Measurements from ENCODE around the gene SPAG4.

SPAG4 gene

DNA sequence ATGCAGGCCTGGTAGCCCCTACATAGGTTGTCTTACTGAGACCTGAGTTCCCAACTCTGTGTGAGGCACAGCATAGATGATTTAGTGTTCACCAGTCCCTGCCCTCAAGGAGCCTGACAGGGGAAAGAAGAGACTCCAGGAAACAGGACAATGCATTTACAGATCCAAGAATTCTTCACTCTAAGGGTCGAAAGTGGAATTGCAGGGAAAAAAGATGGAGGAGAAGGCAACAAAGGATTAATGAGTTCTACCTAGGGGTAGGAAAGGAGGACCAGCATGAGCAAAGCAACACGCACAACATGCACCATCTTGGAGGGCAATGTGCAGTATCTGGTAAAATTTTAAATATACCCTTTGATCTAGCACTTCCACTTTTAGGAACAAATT, 5.9 kb downstream of the SPAG4 start:
- DNase-seq (ENCODE audit: low read depth in 2 of 2), result no peak

DNA sequence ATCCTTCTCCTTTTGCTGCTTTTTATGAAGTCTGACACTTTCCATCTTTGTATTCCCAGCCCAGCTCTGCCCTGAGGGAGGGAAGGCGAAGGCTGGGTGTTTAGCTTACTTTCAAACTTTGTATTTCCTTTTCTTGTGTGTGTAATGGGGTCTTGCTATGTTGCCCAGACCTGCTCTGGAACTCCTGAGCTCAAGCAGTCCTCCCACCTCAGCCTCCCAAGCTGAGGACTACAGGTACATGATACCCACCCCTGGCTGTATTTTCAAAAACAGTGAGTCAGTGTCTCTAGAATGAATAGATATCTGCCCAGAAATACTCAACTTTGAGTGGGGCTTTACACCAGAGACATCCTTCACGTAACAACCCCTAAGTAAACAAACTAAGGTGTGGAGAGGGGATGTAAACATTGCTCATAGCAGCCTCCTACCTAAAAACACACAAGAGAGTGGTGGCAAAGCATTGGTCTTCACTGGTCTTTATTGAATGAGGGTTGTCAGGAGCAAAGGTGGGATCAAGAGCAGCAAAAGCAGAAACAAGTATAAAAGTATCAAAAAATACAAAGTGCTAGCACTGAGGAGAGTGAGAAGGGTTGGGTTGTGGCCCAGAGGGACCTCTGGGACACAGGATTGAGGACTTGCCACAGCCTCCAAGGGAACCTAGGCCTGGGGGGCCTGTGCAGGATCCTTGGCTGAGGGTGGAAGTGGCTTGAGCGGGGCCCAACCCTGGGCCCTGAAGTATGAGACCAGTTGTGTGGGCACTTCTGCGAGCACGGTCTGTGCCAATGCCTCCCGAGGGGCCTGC, 10.2 kb downstream of the SPAG4 start:
- DNase-seq (ENCODE audit: low read depth in 2 of 2), result no peak

DNA sequence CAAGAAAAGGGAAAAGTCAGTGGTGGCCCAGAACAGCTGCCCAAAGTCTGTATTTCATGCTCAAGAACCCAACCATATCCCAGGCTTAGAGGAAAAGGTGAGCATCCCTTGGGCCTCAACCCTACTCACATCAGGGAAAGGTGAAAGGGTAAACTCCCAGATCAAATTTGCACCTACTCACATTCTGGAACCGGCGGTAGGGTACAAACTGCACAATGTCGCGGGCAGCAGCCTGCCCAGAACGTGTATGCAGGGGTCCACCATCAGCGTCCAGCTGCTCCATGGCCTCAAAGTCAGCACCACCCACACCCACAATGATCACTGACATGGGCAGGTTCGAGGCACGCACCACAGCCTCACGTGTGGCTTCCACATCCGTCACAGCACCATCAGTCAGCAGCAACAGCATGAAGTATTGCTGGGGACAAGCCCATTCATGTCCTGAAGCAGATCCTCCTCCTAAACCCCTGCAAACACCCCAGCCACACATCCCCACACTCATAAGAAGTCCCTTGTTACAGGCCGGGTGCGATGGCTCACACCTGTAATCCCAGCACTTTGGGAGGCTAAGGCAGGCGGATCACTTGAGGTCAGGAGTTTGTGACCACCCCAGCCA, 10.9 kb downstream of the SPAG4 start:
- DNase-seq (ENCODE audit: low read depth in 2 of 2), result no peak

DNA sequence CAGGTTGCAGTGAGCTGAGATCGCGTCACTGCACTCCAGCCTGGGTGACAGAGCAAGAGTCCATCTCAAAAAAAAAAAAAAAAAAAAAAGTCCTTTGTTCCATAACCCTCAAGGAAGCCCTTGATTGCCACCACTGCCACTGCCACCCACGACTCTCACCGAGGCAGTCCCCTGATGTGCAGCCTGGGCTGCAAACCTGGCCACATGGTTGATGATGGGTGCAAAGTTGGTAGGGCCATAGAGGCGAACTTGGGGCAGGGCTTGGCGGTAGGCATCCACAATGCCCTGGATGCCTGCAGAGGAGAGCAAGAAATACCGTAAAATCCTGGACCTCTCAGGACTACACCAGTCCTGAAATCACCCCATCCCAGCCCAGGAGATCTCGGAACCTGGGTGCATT, 11.5 kb downstream of the SPAG4 start:
- DNase-seq (ENCODE audit: low read depth in 2 of 2), result no peak

DNA sequence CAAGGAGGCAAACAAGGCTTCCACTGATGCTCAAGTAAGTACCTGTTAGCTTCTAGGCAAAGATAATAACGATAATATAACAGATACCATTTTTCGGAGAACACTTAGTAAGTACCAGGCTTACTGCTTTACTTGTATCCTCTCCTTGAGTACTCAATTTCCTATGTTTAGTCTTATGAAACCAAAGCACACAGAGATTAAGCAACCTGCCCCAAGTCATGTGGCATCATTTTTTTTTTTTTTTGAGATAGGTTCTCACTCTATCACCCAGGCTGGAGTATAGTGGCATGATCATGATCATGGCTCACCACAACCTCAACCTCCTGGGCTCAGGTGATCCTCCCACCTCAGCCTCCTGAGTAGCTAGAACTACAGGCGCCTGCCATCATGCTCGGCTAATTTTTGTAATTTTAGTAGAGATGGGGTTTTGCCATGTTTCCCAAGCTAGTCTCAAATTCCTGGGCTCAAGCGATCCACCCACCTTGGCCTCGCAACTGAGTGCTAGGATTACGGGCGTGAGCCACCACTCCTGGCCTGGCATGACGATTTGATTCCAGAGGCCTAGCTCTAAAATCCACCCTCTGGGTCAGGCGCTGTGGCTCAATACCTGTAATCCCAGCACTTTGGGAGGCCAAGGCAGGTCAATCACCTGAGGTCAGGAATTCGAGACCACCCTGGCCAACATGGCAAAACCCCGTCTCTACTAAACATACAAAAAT, 14.0 kb downstream of the SPAG4 start:
- no peak for DNase-seq (ENCODE audit: low read depth in 2 of 2)

DNA sequence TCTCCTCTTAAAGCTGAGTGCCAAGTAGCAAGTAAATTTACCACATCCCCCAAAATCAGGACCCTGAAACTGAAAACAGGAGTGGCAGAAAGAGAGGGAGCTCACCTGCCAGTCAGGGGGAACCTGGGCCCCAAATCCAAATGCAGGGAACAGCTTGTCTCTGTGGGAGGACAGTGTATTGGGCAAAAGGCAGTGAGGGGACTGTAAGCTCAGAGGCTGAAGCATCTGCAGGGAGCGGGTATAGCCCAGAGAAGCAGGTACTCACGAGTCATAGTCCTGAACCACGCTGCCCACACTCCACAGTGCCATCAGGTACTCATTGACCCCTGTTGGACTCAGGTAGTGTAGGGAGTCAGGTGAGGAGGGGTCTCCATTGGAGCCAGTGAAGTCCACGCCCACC, 15.0 kb downstream of the SPAG4 start:
- DNase-seq (ENCODE audit: low read depth in 2 of 2), result no peak

DNA sequence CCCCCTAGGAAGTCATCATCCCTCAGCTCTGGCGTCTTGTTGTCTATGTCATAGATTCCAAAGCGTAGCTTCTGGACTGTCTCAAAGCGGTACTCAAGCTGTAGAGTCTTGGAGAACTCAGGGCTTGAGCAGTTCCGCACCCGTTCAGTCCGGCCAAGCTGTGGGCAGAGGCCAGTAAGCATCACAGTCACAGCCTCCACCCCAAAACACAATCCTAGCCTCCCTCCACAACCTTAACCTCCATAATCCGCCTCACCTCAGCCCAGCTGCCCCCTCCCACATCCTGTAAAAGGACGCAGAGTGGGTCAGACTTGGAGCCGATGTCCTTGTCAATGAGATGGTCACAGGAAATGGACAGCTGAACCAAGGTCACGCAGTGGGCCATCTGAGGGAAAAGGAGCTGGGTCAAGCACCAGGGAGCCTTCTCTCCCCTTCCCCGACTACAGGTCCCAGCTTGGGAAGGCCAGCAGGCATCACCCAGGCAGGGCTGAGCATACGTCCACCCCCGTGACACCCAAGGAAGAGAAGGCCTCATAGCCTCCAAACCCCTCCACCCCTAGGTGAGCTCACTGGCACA, 17.0 kb downstream of the SPAG4 start:
- DNase-seq (ENCODE audit: low read depth in 2 of 2), result no peak

DNA sequence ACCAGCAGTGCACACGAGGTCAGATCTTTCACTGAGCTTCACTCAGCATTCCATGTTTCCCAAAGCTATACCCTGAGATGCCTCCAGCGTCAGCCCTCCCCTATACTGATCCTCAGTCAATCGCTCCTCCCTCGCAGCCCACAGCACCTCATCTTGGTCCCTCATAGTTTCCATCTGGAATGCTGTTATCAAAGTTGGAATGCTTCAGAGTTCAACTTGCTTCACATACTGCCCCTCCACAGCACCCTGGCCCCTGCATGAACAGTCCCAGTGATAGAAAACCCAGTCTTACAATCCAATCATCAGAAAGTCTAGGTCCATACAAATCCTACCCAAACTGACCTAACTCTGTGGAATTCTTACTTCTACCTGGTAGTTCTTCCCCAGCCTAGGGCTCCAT, 20.0 kb downstream of the SPAG4 start:
- DNase-seq (ENCODE audit: low read depth in 2 of 2), result no peak

DNA sequence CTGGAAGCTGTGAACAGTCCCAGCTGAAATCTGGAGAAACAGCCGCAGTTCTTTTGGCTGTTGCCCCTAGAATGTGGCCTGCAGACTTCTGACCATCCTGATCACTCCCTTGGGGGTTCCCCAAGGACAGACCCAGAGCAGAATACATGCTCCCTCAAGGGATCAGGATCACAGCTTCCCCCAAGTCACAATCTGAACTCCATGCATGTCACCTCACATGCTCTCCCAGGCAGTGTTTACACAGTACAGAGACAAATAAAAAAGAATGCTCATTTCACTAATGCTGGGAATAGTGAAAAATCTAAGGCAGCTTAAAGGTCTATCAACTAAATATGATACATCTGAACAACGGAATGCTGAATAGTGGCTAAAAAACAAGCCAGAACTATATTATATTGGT, 20.5 kb downstream of the SPAG4 start:
- DNase-seq (ENCODE audit: low read depth in 2 of 2), result no peak

DNA sequence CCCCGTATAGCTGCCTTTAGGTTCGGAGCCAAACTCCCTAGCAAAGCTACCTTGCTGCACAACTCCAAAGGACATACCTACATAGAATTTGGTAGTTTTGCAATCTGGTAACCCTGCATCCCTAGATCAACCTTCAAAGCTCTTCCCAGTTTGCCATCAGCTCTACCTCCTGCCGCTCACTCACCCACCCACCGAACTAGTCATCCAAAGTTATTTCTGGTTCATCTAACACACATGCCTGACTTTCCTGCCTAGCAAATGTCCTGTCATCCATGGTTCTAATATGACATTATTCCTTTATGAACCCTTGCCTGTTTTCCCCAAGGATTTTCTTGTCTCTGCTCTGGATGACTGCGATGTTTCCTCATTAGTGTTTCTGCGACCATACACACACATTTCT, 21.6 kb downstream of the SPAG4 start:
- no peak for DNase-seq (ENCODE audit: low read depth in 2 of 2)

DNA sequence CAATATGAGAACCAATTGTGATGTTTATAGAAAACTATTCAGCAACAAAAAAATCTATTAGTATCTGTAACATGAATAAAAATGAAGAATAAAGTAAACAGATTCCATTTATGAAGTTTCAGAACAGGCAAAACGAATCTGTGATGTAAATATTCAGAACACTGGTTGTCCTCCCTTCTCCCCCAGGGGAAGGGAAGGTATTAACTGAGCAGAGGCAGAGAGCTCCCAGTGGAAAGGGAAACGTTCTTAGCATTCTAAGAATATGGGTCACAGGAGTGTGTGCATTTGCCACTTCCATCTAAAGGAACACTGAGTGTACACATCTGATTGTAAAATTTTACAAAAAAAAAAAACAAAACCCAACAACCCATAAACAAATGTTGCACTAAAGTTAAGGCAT, 23.1 kb downstream of the SPAG4 start:
- DNase-seq (ENCODE audit: low read depth in 2 of 2), result no peak

DNA sequence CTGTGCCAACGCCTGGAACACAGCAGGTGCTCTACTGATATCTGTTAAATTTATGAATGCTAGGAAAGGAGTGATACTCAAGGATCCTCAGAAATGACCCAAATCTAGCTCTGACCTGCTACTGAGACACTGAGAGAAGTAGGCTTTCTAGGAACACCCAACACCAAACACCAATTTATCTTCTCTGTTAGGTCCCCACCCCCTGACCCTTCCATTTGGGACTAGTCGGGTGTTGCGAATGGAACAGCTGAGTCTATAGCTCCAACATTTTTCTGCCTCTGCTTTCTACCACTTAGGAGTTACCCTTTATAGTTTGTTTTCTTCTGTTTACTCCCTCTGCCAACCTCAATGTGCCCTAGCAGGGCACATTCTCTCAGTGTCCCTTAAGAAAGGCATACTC, 25.1 kb downstream of the SPAG4 start:
- no peak for DNase-seq (ENCODE audit: low read depth in 2 of 2)

DNA sequence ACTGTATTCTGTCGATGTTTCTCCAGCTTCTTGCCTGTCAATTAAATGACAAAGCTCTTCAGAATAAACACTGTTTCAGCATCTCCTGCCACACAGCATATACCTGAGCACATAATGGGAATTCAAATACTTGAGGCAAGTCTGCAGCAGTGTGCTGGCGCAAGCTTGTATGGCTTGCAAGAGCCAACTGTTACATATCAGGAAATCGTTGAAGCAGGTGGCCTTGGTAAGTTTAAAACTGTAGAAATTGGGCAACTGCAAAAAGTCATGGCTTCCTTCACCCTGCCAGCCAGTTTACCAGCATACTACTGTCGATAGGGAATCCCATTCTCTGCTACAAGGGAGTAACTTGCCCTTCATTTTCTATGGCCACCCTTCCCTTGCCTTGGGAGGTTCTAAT, 26.1 kb downstream of the SPAG4 start:
- DNase-seq (ENCODE audit: low read depth in 2 of 2), result no peak

DNA sequence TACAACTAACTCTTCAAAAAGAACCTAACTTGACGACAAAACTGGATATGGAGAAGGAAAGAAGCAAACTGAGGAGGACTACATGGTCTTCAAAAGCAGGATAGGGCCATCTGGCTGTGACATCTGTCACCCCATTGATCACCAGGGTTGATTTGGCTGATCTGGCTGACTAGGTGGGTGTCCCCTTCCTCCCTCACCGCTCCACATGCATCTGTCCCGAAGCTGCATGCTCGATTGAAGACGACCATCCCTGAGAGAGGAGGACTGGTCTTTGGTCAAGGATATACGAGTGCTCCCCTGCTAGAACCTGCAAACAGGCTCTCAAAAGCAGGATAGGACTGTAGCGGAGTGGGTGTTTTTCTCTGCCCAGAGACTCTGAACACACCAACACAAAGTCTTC, 27.4 kb downstream of the SPAG4 start:
- no peak for DNase-seq (ENCODE audit: low read depth in 2 of 2)

DNA sequence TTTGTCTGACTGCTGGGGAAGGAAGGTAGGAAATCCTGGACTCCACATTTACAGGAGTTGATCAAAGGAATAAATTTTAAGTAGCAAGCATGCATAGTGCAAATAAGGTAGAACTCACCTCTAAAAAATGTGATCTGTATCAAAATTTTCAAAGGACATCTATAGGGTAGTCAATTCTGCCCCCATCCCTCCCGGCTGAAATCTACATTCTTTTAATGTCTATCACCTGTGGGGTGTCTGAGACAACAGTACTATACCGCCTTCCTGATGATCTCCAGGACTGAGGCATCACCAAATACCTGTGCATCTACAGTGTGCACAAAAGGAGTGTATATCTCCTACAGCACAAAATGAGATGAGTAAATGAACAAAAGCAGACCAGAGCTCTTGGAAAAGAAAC, 29.2 kb downstream of the SPAG4 start:
- no peak for DNase-seq (ENCODE audit: low read depth in 2 of 2)

DNA sequence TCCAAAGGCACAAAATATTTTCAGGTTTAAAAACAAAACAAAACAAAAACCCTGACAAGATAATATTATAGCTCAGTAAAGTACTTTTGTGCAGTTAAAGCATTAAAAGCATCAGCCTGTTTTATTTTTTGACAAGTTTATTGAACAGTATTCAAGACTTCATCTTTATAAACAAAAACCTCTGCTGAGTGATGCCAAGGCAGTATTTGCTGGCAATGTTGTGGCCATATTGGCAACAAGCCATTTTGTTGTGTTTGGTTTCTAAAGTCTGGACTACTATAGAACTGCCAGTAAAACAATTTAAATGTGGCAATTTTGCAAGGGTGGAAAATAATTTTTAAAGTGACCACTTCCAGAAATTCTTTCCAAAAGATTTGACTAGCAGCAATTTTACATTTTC, 33.2 kb downstream of the SPAG4 start:
- no peak for DNase-seq (ENCODE audit: low read depth in 2 of 2)

DNA sequence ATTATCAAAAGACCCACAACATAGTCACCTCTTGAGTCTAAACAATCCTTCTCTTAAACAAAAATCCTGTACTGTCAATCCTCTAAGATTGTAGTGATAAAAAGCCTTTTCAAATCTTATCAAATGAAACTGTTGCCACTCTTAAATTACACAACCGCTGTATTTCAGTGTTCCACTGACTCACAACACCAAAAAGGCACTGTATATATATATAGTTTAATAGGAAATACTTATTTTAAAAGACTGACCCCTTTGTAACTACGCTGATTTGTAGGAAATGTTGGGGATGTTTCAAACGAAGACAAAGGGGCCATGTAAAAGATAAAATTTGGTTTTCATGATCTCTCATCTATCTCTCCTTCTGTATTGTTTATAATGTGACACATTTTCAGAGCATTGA, 35.0 kb downstream of the SPAG4 start:
- DNase-seq (ENCODE audit: low read depth in 2 of 2), result no peak

DNA sequence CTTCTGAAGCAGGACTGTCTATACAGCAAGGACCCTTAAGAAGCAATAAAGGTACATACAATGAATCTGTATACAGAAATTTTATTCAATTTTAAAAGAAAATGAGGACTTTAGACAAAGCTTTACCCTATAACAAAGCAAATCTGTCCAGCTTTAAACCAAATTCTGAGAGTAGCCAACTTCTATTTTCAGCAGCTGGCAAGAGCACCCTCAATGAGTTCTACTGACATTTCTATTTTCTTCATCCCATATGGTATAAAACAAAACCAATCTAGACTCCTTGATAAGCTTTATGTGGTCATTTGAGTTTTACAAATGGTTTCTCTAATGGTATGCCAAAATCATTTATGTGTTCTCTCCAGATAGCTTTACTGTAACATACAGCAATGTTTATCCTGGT, 36.3 kb downstream of the SPAG4 start:
- DNase-seq (ENCODE audit: low read depth in 2 of 2), result no peak

DNA sequence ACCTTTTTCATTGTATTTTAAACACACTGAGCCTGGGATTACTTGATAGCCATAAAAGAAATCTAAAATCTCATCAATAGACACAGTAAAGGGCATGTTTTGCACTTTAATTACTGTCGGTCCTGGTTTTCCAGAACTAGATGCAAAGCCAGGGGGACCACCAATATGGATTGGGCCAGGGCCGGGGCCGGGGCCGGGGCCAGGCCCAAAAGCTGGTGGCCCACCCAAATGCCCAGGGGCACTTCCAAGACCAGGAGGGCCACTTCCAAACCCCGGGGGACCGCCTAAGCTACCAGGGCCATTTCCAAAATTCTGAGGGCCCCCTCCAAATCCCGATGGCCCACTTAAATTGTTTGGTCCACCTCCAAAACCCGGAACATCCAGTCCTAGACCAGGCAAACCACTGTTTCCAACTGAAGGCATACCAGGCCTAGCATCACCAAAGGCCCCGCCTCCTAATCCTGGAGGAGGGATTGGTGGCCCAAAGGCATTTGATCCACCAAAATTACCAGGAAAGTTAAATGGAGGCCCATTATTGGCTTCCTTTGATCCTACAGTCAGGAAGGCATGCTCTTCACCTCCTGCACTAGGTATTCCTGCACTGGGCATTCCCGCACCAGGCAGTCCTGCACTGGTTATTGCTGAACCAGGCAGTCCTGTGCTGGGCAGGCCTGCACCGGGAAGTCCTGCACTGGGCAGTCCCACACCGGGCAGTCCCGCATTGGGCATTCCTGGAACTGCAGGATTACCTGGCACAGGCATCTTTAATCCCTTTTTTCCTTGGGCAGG, 37.2 kb downstream of the SPAG4 start:
- DNase-seq (ENCODE audit: low read depth in 2 of 2), result no peak

DNA sequence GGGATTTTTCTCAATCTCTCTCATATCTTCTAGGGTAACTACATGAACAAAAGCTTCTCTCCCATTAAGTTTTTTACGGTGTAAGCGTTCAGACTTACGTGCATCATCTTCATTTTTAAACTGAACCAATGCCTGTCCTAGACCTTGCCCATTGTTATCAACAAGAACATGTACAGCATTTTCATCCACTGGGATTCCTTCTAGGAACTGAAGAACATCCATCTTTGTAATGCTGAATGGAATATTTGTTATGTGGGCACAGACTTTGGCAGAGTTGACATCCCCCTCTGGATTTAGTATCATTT, 37.8 kb downstream of the SPAG4 start:
- DNase-seq (ENCODE audit: low read depth in 2 of 2), result no peak

DNA sequence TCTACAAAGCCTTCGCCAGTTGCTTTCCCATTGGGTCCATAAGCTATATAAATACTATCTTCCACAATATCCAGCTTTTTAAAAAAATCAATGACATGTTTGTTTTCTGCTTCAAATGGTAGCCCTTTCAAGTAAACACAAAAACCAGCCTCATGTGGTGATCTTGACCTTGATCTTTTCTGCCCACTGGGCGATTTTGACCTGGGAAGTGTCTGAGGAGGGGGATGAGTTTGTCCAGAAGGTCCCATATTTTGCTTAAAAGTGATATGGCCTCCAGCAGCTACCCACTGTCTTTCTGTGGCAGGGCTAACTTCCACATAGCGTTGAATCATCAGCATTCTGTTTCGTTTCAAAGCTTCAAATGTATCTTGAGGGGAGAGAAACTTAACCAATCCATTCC, 38.3 kb downstream of the SPAG4 start:
- no peak for DNase-seq (ENCODE audit: low read depth in 2 of 2)

DNA sequence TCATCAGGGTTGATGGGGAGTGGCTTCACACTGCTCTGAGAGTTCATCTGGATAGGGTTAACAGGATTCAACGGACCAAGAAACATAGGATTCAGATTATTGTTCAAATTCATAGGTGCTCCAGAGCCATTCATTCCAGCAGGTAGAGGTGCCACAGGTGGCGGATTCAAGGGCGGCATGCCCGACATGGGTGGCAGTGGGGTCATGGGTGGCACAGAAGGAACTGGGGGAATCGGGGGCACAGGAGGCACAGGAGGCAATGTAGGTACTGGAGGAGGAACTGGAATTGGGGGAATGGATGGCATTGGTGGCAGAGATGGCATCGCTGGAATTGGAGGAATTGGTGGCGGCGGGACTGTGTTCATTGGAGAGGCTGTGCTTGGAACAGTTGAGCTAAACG, 38.8 kb downstream of the SPAG4 start:
- DNase-seq (ENCODE audit: low read depth in 2 of 2), result no peak
